VCaP (cell line): ENCODE measurements around the gene EVA1A.

Source experiments
- H3K27ac ChIP-seq: fragments of 450-650 bp; 2 replicates; pipeline ENCODE4 v1.5.1; 2017
- CTCF ChIP-seq: fragments of 450-650 bp; conservative IDR thresholded peaks from 2 replicates; pipeline ENCODE4 v1.5.1; 2017; ENCODE audit warnings: mild to moderate bottlenecking, moderate library complexity

EVA1A gene

GRCh38 chr2:75587954-75588587 lies 27.3 kb upstream of the EVA1A start:
- H3K27ac ChIP-seq: no peak overlapping the region

GRCh38 chr2:75586971-75587370 lies 26.2 kb upstream of the EVA1A start:
- H3K27ac ChIP-seq: no peak overlapping the region
- no peak for TF ChIP-seq CTCF

More at GRCh38 chr2:75587954-75588587, 27.3 kb upstream of the EVA1A start:
- TF ChIP-seq CTCF: no peak

GRCh38 chr2:75582840-75583239 lies 22.1 kb upstream of the EVA1A start:
- TF ChIP-seq CTCF: no peak
- H3K27ac ChIP-seq: no peak overlapping the region

- no peak overlapping the region for H3K27ac ChIP-seq
- no peak for TF ChIP-seq CTCF
These were observed 19.9 kb upstream of the EVA1A start for GRCh38 chr2:75580606-75581005.

- no peak overlapping the region for H3K27ac ChIP-seq
- TF ChIP-seq CTCF: no peak
These were observed 19.4 kb upstream of the EVA1A start for GRCh38 chr2:75580156-75580555.

- H3K27ac ChIP-seq: no peak overlapping the region
These were observed 18.4 kb upstream of the EVA1A start for GRCh38 chr2:75579186-75579585.

GRCh38 chr2:75577280-75577679 lies 16.5 kb upstream of the EVA1A start:
- H3K27ac ChIP-seq: no peak overlapping the region
- no peak for TF ChIP-seq CTCF

More at GRCh38 chr2:75579186-75579585, 18.4 kb upstream of the EVA1A start:
- TF ChIP-seq CTCF: no peak
